CD8-positive, alpha-beta memory T cell (primary cell): ENCODE measurements around the gene CLDN4. TPM values are rescaled to one million over a fixed set of nuclear protein-coding genes. Genes with fewer than 3 reads are reported as not detected.
"Not testable (repeated sequence)": the region's sequence is repeated elsewhere in the genome, so short reads cannot be mapped to it uniquely, and the experiment has no call there.

Experiments
- CTCF ChIA-PET: fragments of 350-600 bp; sonication (Branson Sonifier 250); formaldehyde crosslinking; loops from one replicate; lab custom pipeline; 2021; ENCODE audit warnings: antibody characterized with exemption; lab: Charles Lee
- POLR2A ChIA-PET: fragments of 350-600 bp; sonication (Branson Sonifier 250); formaldehyde crosslinking; loops from one replicate; lab custom pipeline; 2021; ENCODE audit warnings: antibody characterized with exemption; lab: Charles Lee
- DNase-seq, 5 donors: peaks; one replicate each; pipeline versions ENCODE4 v3.0.0 to v3.0.0-alpha.2; 2020 to 2022; ENCODE audit warnings: mixed read lengths in 1 of 5
- H3K27ac ChIP-seq: one replicate; pipeline ENCODE4 v1.7.0; 2013; ENCODE audit warnings: low read depth, mild to moderate bottlenecking, low read length, moderate library complexity
- H3K27me3 ChIP-seq: 2 replicates; pipeline ENCODE4 v1.7.0; 2013; ENCODE audit warnings: low read length, mild to moderate bottlenecking; ENCODE audit not compliant: insufficient read depth, poor library complexity, severe bottlenecking
- H3K36me3 ChIP-seq: 2 replicates; pipeline ENCODE4 v1.7.0; 2013; ENCODE audit warnings: mild to moderate bottlenecking, low read length, moderate library complexity; ENCODE audit not compliant: insufficient read depth
- H3K4me1 ChIP-seq: 2 replicates; pipeline ENCODE4 v1.7.0; 2013; ENCODE audit warnings: mild to moderate bottlenecking, low read length, moderate library complexity; ENCODE audit not compliant: insufficient read depth
- H3K4me3 ChIP-seq: 2 replicates; pipeline ENCODE4 v1.7.0; 2013; ENCODE audit warnings: mild to moderate bottlenecking, low read length
- H3K9me3 ChIP-seq: 2 replicates; pipeline ENCODE4 v1.7.0; 2013; ENCODE audit warnings: mild to moderate bottlenecking, low read length
- H3K27ac Mint-ChIP-seq, 8 donors: one replicate each; pipeline ENCODE4 v1.8.0; 2020 to 2021; ENCODE audit warnings: mixed read lengths in 8 of 8, mild to moderate bottlenecking in 6 of 8, inconsistent platforms in 3 of 8, moderate library complexity in 3 of 8
- H3K27me3 Mint-ChIP-seq, 2 donors: one replicate each; pipeline ENCODE4 v1.8.0; 2020 to 2021; ENCODE audit warnings: mixed read lengths in 2 of 2, mild to moderate bottlenecking in 1 of 2, moderate library complexity in 1 of 2
- H3K36me3 Mint-ChIP-seq, 3 donors: one replicate each; pipeline ENCODE4 v1.8.0; 2020 to 2021; ENCODE audit warnings: mixed read lengths in 3 of 3, inconsistent platforms in 1 of 3, mild to moderate bottlenecking in 1 of 3
- H3K4me1 Mint-ChIP-seq, 3 donors: one replicate each; pipeline ENCODE4 v1.8.0; 2020 to 2021; ENCODE audit warnings: mixed read lengths in 3 of 3, inconsistent platforms in 1 of 3, mild to moderate bottlenecking in 1 of 3
- H3K4me3 Mint-ChIP-seq, 7 donors: one replicate each; pipeline ENCODE4 v1.8.0; 2020 to 2021; ENCODE audit warnings: mixed read lengths in 7 of 7, mild to moderate bottlenecking in 6 of 7, moderate library complexity in 4 of 7, inconsistent platforms in 2 of 7
- H3K9me3 Mint-ChIP-seq, 5 donors: one replicate each; pipeline ENCODE4 v1.8.0; 2020 to 2022; ENCODE audit warnings: mixed read lengths in 5 of 5, mild to moderate bottlenecking in 3 of 5, moderate library complexity in 2 of 5, inconsistent platforms in 1 of 5
- polyA plus RNA-seq: library from polyadenylated mRNA; unstranded; fragments of 300-500 nt; fragmentation: Illumina TruSeq; gene quantifications from one replicate; pipeline ENCODE4 v1.2.3, GENCODE V29; 2021
- total RNA-seq, 2 experiments: library from RNA; stranded (reverse); gene quantifications; one replicate each; pipeline ENCODE4 v1.2.3, GENCODE V29; 2021

CLDN4 gene
- total and polyA plus RNA-seq, 3 experiments from 2014 or later, result 0.15 TPM; not detected in 2

DNA sequence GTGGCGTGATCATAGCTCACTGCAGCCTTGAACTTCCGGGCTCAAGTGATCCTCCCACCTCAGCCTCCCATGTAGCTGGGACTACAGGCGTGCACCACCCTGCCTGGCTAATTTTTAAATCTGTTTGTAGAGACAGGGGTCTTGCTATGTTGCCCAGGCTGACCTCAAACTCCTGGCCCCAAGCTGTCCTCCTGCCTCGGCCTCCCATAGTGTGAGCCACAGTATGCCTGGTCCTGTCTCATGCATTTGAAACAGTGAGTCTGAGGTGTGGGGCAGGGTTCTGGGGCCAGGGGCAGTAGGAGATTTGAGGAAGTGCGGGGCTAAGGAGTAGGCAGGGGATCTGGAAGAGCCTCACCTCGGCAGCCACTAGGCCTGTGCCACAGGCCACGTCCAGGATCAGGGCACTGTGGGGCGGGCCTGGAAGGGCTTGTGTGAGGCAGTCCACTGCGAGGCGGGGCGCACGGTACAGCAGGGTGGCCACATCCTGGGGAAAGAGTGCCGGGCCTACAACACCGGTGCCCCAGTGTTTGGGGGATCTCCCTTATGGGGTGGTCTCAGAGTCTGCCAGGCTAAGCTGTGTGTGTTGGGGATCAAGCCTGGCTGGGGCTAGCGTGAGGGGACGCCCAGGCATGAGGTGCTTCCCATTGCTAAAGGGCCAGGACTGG is 10.1 kb downstream of the CLDN4 start:
- H3K4me3 ChIP-seq, result no peak overlapping the region
- CTCF ChIA-PET, result interaction anchor here (1.4 to 2.6 kb wide), 2 partner anchors 10 to 15 kb away, joined by 3 to 10 read pairs; no protein-coding TSS in a partner anchor
- Mint-ChIP-seq H3K4me1 (peaks cover 8 to 24% (median 8%) of the 10 kb centered on the region in 3 donors), H3K9me3 (no peaks in the 10 kb centered on the region), H3K27ac (peak overlapping the region in 1 of 8 donors; percentile 54), H3K36me3 (no peaks in the 10 kb centered on the region), H3K27me3 (peaks cover 3 to 9% of the 10 kb centered on the region in 2 donors), H3K4me3 (peak overlapping the region in 5 of 7 donors; percentile 10 to 45 (median 26))
- no peaks in the 10 kb centered on the region for H3K9me3 ChIP-seq
- DNase-seq, result no peak
- POLR2A ChIA-PET, result no interaction called here
- H3K27ac ChIP-seq, result no peak overlapping the region
- H3K4me1 ChIP-seq, result peaks cover 6% of the 10 kb centered on the region
- no peaks in the 10 kb centered on the region for H3K27me3 ChIP-seq
- no peaks in the 10 kb centered on the region for H3K36me3 ChIP-seq

DNA sequence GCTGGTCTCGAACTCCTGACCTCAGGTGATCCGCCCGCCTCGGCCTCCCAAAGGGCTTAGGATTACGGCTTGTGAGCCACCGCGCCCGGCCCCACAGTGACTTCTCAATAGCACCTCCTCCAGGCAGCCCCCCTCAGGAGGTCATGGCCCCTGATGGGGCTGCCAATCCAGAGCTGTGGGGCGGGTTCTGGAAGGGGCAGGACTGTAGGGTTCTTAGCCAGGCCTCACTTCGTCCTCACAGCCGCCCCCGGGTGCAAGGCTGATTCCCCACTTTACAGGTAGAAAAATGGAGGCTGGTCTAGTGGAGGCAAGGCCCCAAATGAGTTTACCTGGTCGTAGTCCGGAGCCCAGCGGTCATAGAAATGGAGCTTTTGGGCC is 10.9 kb downstream of the CLDN4 start:
- Mint-ChIP-seq H3K9me3 (no peaks in the 10 kb centered on the region), H3K36me3 (no peaks in the 10 kb centered on the region), H3K4me3 (peak overlapping the region; percentile 82 to 93 (median 87)), H3K27me3 (peaks cover 3 to 9% of the 10 kb centered on the region in 2 donors), H3K27ac (peak overlapping the region in 1 of 8 donors; percentile 70), H3K4me1 (peaks cover 8 to 24% (median 8%) of the 10 kb centered on the region in 3 donors)
- ChIA-PET POLR2A (no interaction called here), CTCF (interaction anchor here (1.4 to 2.6 kb wide), 2 partner anchors 9 to 14 kb away, joined by 3 to 10 read pairs; no protein-coding TSS in a partner anchor)
- Histone ChIP-seq H3K27me3 (no peaks in the 10 kb centered on the region), H3K4me3 (peak overlapping the region; percentile 66), H3K36me3 (no peaks in the 10 kb centered on the region), H3K27ac (peak overlapping the region; percentile 51), H3K4me1 (peaks cover 6% of the 10 kb centered on the region), H3K9me3 (no peaks in the 10 kb centered on the region)
- DNase-seq, result no peak

DNA sequence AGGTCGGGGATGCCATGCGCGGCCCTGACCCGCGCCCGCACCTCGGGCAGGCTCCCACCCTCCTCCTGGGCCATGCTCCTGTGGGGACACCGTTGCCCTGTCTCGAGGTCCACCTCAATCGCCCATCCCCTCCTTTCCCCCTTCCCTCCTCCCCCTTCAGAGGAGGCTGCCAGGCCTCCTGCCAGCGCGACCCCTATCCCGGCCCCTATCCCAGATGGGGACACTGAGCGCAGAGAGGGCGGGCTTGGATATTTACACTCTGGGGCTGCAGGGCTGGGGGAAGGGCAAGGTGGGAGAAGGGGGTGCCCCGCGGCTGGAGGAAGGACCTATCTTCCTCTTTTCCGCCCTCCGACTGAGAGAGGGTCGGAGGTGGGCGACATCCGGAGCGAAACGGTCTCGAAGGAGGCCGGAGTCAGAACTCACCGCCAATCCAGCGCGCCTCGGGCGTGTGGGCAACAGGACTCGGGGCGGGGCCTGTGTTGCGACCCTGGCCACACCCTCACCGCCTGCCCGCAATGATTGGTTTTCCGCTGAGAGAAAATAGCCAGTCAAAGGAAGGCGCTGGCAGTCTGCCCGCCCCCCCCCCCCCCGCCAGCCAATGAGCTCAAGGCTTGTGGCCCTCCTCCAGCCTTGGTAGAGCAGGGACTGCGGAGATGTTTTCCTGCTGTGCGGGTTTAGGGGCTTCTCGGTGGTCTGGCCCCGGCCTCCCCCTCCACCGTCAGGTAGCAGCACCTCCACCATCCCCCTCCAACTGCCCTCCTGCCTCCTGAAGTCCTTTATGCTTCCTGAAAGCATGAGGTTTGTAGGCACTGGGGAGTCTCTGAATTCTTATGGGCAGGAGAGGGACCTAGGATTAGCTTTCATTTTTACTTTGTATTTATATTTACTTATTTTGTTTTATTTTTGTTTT is 11.5 kb downstream of the CLDN4 start, which contains the start of gene METTL27:
METTL27 (minus strand) TSS at position 450 of the 910 bp plus-strand sequence; CDS start at position 74, 376 bp downstream.
- H3K4me3 Mint-ChIP-seq, result peak within 1 kb of the TSS; percentile 82 to 93 (median 87)
- H3K36me3 Mint-ChIP-seq, result no peaks in the 10 kb centered on the region
- POLR2A ChIA-PET, result no interaction called here
- peaks cover 3 to 9% of the 10 kb centered on the region in 2 donors for H3K27me3 Mint-ChIP-seq
- Histone ChIP-seq H3K9me3 (no peaks in the 10 kb centered on the region), H3K27me3 (no peaks in the 10 kb centered on the region), H3K36me3 (no peaks in the 10 kb centered on the region), H3K27ac (peak within 1 kb of the TSS; percentile 51), H3K4me1 (peaks cover 6% of the 10 kb centered on the region), H3K4me3 (peak within 1 kb of the TSS; percentile 66)
- H3K9me3 Mint-ChIP-seq, result no peaks in the 10 kb centered on the region
- DNase-seq, result peak; percentile 84 to 92 (median 85)
- peak within 1 kb of the TSS in 7 of 8 donors; percentile 41 to 84 (median 66) for H3K27ac Mint-ChIP-seq
- CTCF ChIA-PET, result interaction anchor here (0.5 to 2.6 kb wide), 4 partner anchors 8 to 24 kb away, joined by 3 to 10 read pairs (median 4); no protein-coding TSS in a partner anchor
- peaks cover 8 to 24% (median 8%) of the 10 kb centered on the region in 3 donors for H3K4me1 Mint-ChIP-seq

DNA sequence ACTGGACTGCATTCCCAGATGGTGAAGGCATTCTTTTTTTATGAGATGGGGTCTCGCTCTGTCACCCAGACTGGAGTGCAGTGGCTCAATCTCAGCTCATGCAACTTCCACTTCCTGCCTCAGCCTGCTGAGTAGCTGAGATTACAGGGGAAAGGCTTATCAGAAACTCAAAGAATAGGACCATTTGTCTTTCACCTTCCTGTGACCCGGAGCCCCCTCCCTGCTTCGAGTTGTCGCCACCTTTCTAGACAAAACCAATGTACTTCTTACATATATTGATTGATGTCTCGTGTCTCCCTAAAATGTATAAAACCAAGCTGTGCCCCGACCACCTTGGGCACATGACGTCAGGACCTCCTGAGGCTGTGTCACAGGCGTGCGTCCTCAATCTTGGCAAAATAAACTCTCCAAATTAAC is 13.3 kb downstream of the CLDN4 start:
- H3K4me3 Mint-ChIP-seq, result peak overlapping the region in 6 of 7 donors; percentile 2 to 64 (median 41)
- DNase-seq, result no peak
- no peaks in the 10 kb centered on the region for H3K9me3 Mint-ChIP-seq
- peak overlapping the region in 2 of 8 donors; percentile 69 to 77 for H3K27ac Mint-ChIP-seq
- Histone ChIP-seq H3K9me3 (no peaks in the 10 kb centered on the region), H3K27ac (no peak overlapping the region), H3K4me1 (peaks cover 6% of the 10 kb centered on the region), H3K4me3 (no peak overlapping the region), H3K36me3 (no peaks in the 10 kb centered on the region), H3K27me3 (no peaks in the 10 kb centered on the region)
- peaks cover 8 to 24% (median 8%) of the 10 kb centered on the region in 3 donors for H3K4me1 Mint-ChIP-seq
- CTCF ChIA-PET, result interaction anchor here (1.3 to 1.4 kb wide), 2 partner anchors 11 to 12 kb away, joined by 3 read pairs; no protein-coding TSS in a partner anchor
- POLR2A ChIA-PET, result no interaction called here
- no peaks in the 10 kb centered on the region for H3K36me3 Mint-ChIP-seq
- H3K27me3 Mint-ChIP-seq, result no peaks in the 10 kb centered on the region

DNA sequence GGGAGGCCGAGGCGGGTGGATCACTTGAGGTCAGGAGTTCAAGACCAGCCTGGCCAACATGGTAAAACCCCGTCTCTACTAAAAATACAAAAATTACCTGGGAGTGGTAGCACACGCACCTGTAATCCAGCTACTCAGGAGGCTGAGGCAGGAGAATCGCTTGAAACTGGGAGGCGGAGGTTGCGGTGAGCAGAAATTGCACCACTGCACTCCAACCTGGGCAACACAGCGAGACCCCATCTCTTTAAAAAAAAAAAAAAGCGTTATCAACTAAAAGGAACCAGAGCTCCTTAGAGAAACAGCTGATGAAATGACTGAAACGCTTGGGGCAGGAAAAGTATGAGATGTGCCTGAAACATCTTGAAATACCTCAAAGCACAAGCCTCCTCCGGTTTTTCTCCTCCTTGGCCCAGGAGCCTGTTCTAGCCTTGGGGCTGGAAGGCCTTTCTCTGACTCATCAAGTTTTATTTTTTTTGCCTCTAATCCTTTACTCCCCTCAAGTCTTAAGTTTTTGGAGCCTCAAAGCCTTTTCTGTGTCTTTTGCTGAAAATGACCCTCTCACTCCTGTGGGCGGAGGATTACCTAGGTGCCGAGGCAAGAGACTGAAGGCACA is 14.2 kb downstream of the CLDN4 start:
- no peaks in the 10 kb centered on the region for H3K36me3 Mint-ChIP-seq
- H3K4me1 Mint-ChIP-seq, result peaks cover 8 to 24% (median 8%) of the 10 kb centered on the region in 3 donors
- ChIA-PET POLR2A (no interaction called here), CTCF (interaction anchor here (1.3 to 1.4 kb wide), 2 partner anchors 10 to 11 kb away, joined by 3 read pairs; no protein-coding TSS in a partner anchor)
- Histone ChIP-seq H3K36me3 (no peaks in the 10 kb centered on the region), H3K9me3 (no peaks in the 10 kb centered on the region), H3K4me3 (no peak overlapping the region), H3K27me3 (no peaks in the 10 kb centered on the region), H3K27ac (no peak overlapping the region), H3K4me1 (peaks cover 6% of the 10 kb centered on the region)
- DNase-seq, result no peak
- no peaks in the 10 kb centered on the region for H3K9me3 Mint-ChIP-seq
- peak overlapping the region in 1 of 8 donors; percentile 12 for H3K27ac Mint-ChIP-seq
- no peaks in the 10 kb centered on the region for H3K27me3 Mint-ChIP-seq
- H3K4me3 Mint-ChIP-seq, result peak overlapping the region in 2 of 7 donors; percentile 60 to 68

DNA sequence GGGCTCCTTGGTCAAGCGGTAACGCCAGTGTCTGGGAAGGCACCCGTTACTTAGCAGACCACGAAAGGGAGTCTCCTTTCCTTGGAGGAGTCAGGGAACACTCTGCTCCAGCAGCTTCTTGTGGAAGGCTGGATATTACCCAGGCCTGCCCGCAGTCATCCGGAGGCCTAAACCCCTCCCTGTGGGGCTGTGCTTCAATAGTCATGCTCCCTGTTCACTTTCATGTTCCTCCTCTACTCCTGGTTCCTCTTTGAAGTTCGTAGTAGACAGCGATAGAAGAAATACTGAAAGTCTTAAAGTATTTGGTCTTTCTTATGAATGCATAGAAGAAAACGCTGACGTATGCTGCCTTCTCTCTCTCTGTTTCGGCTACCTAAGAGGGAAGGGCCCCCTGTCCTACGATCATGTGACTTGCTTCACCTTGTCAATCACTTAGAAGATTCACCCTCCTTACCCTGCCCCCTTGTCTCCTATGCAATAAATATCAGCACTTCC is 15.0 kb downstream of the CLDN4 start:
- H3K4me1 ChIP-seq, DNase-seq, POLR2A ChIA-PET, H3K36me3 Mint-ChIP-seq, H3K27ac Mint-ChIP-seq, H3K27me3 ChIP-seq, H3K27ac ChIP-seq, H3K27me3 Mint-ChIP-seq, CTCF ChIA-PET, H3K36me3 ChIP-seq, H3K9me3 Mint-ChIP-seq, H3K9me3 ChIP-seq, H3K4me3 ChIP-seq: not testable (repeated sequence)
- peak overlapping the region in 1 of 7 donors; percentile 48 for H3K4me3 Mint-ChIP-seq
- peaks cover 8 to 23% (median 9%) of the 10 kb centered on the region in 3 donors for H3K4me1 Mint-ChIP-seq

DNA sequence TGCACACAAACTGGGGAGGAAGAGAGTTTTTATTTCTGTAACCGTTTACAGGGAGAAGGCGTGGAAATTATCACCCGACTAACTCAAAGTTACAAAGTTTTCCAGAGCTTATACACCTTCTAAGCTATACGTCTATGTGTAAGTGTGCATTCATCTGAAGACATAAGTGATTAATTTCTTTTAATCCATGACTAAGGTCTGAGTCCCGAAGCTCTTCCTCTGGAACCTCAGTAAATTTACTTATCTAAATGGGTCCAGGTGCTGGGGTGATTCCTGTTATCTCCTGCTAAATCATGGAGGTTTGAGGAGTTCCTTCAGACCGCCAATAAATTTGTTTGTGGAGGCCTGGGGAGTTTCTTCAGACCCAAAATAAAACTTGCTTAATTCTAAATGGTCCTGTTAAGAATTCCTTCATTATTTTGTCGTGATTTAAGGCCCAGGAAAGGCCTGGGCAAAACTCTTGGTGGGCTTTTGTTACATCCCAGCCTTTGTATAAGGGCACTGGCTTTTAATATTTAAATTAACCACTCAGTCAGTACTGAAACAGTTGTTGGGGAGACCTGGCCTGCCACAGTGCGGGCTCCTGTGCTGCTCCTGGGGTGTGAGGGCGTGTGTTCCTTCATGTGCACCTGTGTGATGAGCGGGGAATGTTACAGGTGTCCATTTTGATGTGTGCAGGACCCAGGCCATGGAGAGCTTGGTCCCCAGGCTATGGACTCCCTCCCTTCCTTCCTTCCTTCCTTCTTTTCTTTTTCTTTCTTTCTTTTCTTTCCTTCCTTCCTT is 17.3 kb downstream of the CLDN4 start:
- Mint-ChIP-seq H3K4me3 (no peak overlapping the region), H3K9me3 (no peaks in the 10 kb centered on the region), H3K36me3 (no peaks in the 10 kb centered on the region), H3K27me3 (peaks cover 4 to 7% of the 10 kb centered on the region in 2 donors), H3K4me1 (peaks cover 11 to 16% (median 11%) of the 10 kb centered on the region in 3 donors), H3K27ac (no peak overlapping the region)
- H3K27me3 ChIP-seq, result no peaks in the 10 kb centered on the region
- H3K9me3 ChIP-seq, result no peaks in the 10 kb centered on the region
- no peak for DNase-seq
- no peaks in the 10 kb centered on the region for H3K4me1 ChIP-seq
- no peak overlapping the region for H3K4me3 ChIP-seq
- POLR2A ChIA-PET, result no interaction called here
- CTCF ChIA-PET, result no interaction called here
- H3K36me3 ChIP-seq, result no peaks in the 10 kb centered on the region
- H3K27ac ChIP-seq, result no peak overlapping the region
